WTC11 (cell line): ENCODE data around the gene RANGAP1. TPM values are rescaled to one million over a fixed set of nuclear protein-coding genes. Genes with fewer than 3 reads are reported as not detected.

ENCODE experiments used
- ATAC-seq: fragments of 200-7000 bp; cut with Tn5 transposase; 2 replicates; pipeline ENCODE4 v1.10.0; 2021; ENCODE audit warnings: mild to moderate bottlenecking, moderate library complexity
- CTCF ChIA-PET: fragments of 300-600 bp; sonication (Branson Sonifier 250); formaldehyde crosslinking; loops from one replicate; lab custom pipeline; 2021; ENCODE audit warnings: antibody characterized with exemption; lab: Charles Lee
- POLR2A ChIA-PET: fragments of 350-600 bp; sonication (Branson Sonifier 250); formaldehyde crosslinking; loops from one replicate; lab custom pipeline; 2021; ENCODE audit warnings: antibody characterized with exemption; lab: Charles Lee
- DNase-seq: peaks from one replicate; pipeline ENCODE4 v3.0.0; 2021; ENCODE audit warnings: low spot score
- H3K27ac Mint-ChIP-seq: 2 replicates; pipeline ENCODE4 v1.8.0; 2021; ENCODE audit warnings: mixed read lengths
- H3K27me3 Mint-ChIP-seq: 2 replicates; pipeline ENCODE4 v1.8.0; 2021; ENCODE audit warnings: low read depth, mild to moderate bottlenecking, moderate library complexity, mixed read lengths
- H3K36me3 Mint-ChIP-seq: 2 replicates; pipeline ENCODE4 v1.8.0; 2021; ENCODE audit warnings: mixed read lengths
- H3K4me1 Mint-ChIP-seq: 2 replicates; pipeline ENCODE4 v1.8.0; 2022; ENCODE audit warnings: mixed read lengths
- H3K4me3 Mint-ChIP-seq: 2 replicates; pipeline ENCODE4 v1.8.0; 2021; ENCODE audit warnings: mild to moderate bottlenecking, moderate library complexity, mixed read lengths
- H3K9me3 Mint-ChIP-seq: 2 replicates; pipeline ENCODE4 v1.8.0; 2021; ENCODE audit warnings: mixed read lengths
- AR ChIP-seq: fragments of 250-450 bp; sonication (Bioruptor Pico); IDR thresholded peaks from 2 replicates; pipeline ENCODE4 v1.9.0; 2021; ENCODE audit warnings: mild to moderate bottlenecking
- ATF3 ChIP-seq: sonication (generic); formaldehyde crosslinking; conservative IDR thresholded peaks from 2 replicates; pipeline ENCODE4 v1.8.1; 2022; ENCODE audit warnings: mild to moderate bottlenecking, missing genetic modification reagents
- ATF6 ChIP-seq: sonication (generic); formaldehyde crosslinking; IDR thresholded peaks from 2 replicates; pipeline ENCODE4 v1.8.1; 2023; ENCODE audit warnings: mild to moderate bottlenecking, missing genetic modification reagents
- CBFB ChIP-seq: sonication (generic); formaldehyde crosslinking; IDR thresholded peaks from 2 replicates; pipeline ENCODE4 v1.8.1; 2022; ENCODE audit warnings: mild to moderate bottlenecking, low read depth, missing genetic modification reagents
- CDX4 ChIP-seq: fragments of 250-450 bp; sonication (Bioruptor Pico); IDR thresholded peaks from 2 replicates; pipeline ENCODE4 v1.9.0; 2021; ENCODE audit warnings: moderate library complexity, mild to moderate bottlenecking, inconsistent platforms, borderline replicate concordance
- EMX1 ChIP-seq: fragments of 250-450 bp; sonication (Bioruptor Pico); IDR thresholded peaks from 2 replicates; pipeline ENCODE4 v1.8.0; 2021; ENCODE audit warnings: mild to moderate bottlenecking
- ESRRA ChIP-seq: sonication (generic); formaldehyde crosslinking; IDR thresholded peaks from 2 replicates; pipeline ENCODE4 v1.8.1; 2022; ENCODE audit warnings: mild to moderate bottlenecking, missing genetic modification reagents, borderline replicate concordance
- JAZF1 ChIP-seq: fragments of 250-450 bp; sonication (Bioruptor Pico); IDR thresholded peaks from 2 replicates; pipeline ENCODE4 v1.9.0; 2021; ENCODE audit warnings: moderate library complexity, mild to moderate bottlenecking, inconsistent platforms
- JUN ChIP-seq: sonication (generic); formaldehyde crosslinking; IDR thresholded peaks from 2 replicates; pipeline ENCODE4 v1.8.0; 2023; ENCODE audit warnings: mild to moderate bottlenecking, missing genetic modification reagents
- MLX ChIP-seq: sonication (generic); formaldehyde crosslinking; IDR thresholded peaks from 2 replicates; pipeline ENCODE4 v1.8.1; 2023; ENCODE audit warnings: mild to moderate bottlenecking, missing genetic modification reagents, moderate library complexity
- NR1H2 ChIP-seq: sonication (generic); formaldehyde crosslinking; IDR thresholded peaks from 2 replicates; pipeline ENCODE4 v1.9.0; 2021; ENCODE audit warnings: mild to moderate bottlenecking, moderate library complexity, missing genetic modification reagents
- NR2C2 ChIP-seq: sonication (generic); formaldehyde crosslinking; IDR thresholded peaks from 2 replicates; pipeline ENCODE4 v1.8.0; 2022; ENCODE audit warnings: mild to moderate bottlenecking, missing genetic modification reagents
- PRDM15 ChIP-seq: sonication (generic); formaldehyde crosslinking; IDR thresholded peaks from 2 replicates; pipeline ENCODE4 v1.8.0; 2022; ENCODE audit warnings: missing genetic modification reagents
- SMAD4 ChIP-seq: sonication (generic); formaldehyde crosslinking; IDR thresholded peaks from 2 replicates; pipeline ENCODE4 v1.8.0; 2022; ENCODE audit warnings: mild to moderate bottlenecking, missing genetic modification reagents
- TP53 ChIP-seq: sonication (generic); formaldehyde crosslinking; IDR thresholded peaks from 2 replicates; pipeline ENCODE4 v1.8.1; 2023; ENCODE audit warnings: mild to moderate bottlenecking, missing genetic modification reagents
- USF1 ChIP-seq: sonication (generic); formaldehyde crosslinking; IDR thresholded peaks from 2 replicates; pipeline ENCODE4 v1.8.0; 2022; ENCODE audit warnings: mild to moderate bottlenecking, missing genetic modification reagents
- ZNF121 ChIP-seq: sonication (generic); formaldehyde crosslinking; IDR thresholded peaks from 2 replicates; pipeline ENCODE4 v1.8.0; 2023; ENCODE audit warnings: missing genetic modification reagents
- ZNF423 ChIP-seq: fragments of 250-450 bp; sonication (Bioruptor Pico); IDR thresholded peaks from 2 replicates; pipeline ENCODE4 v2.1.2; 2022; ENCODE audit warnings: mild to moderate bottlenecking, moderate library complexity
- ZNF671 ChIP-seq: fragments of 250-450 bp; sonication (Bioruptor Pico); IDR thresholded peaks from 2 replicates; pipeline ENCODE4 v1.8.0; 2021; ENCODE audit warnings: mild to moderate bottlenecking
- total RNA-seq: library from RNA; stranded (reverse); gene quantifications from 3 replicates; pipeline ENCODE4 v1.2.3, GENCODE V29; 2021

RANGAP1 gene
- total RNA-seq, 1 experiment from 2014 or later, result 160 TPM

GRCh38 chr22:41231369-41231768 lies 54.6 kb downstream of the RANGAP1 start (continued):
- TF ChIP-seq AR (no peak), JUN (CRISPR knock-in tag) (no peak), CBFB (CRISPR knock-in tag) (no peak)

- Mint-ChIP-seq H3K27ac (no peak overlapping the region; the same call in 1 of the 2 replicates), H3K36me3 (peaks cover 25% of the 10 kb centered on the region), H3K4me3 (no peak overlapping the region), H3K27me3 (no peaks in the 10 kb centered on the region; the same call in 1 of the 2 replicates), H3K9me3 (no peaks in the 10 kb centered on the region), H3K4me1 (no peaks in the 10 kb centered on the region)
- TF ChIP-seq MLX, result no peak
- no peak for TF ChIP-seq NR2C2
- no peak for TF ChIP-seq PRDM15 (CRISPR knock-in tag)
- TF ChIP-seq ZNF423 (CRISPR knock-in tag), result no peak
- no peak for TF ChIP-seq JAZF1 (CRISPR knock-in tag)
- no peak for TF ChIP-seq CDX4 (CRISPR knock-in tag)
- no peak for TF ChIP-seq ATF6
- TF ChIP-seq ATF3, result no peak
- no peak for TF ChIP-seq ZNF671 (CRISPR knock-in tag)
- no peak for TF ChIP-seq USF1 (CRISPR knock-in tag)
- no peak for TF ChIP-seq SMAD4 (CRISPR knock-in tag)
- no peak for TF ChIP-seq ZNF121
- TF ChIP-seq NR1H2 (CRISPR knock-in tag), result no peak
- TF ChIP-seq EMX1 (CRISPR knock-in tag), result no peak
- TF ChIP-seq ESRRA (CRISPR knock-in tag), result no peak
- no peak for TF ChIP-seq TP53 (CRISPR knock-in tag)
- POLR2A ChIA-PET, result interaction anchor here (0.5 kb wide), 1 partner anchor 97 kb away, joined by 5 read pairs; no protein-coding TSS in a partner anchor
- DNase-seq (no peak), ATAC-seq (no peak)
- CTCF ChIA-PET, result interaction anchor here (1.9 kb wide), 1 partner anchor 15 kb away, joined by 5 read pairs; no protein-coding TSS in a partner anchor
Observed at GRCh38 chr22:41230401-41230785, 55.6 kb downstream of the RANGAP1 start.
